Measurements from ENCODE around the gene TFF1.

The TFF1 gene

GRCh38 chr21:42360317-42360716 is 6.0 kb downstream of the TFF1 start:
- peak in 1 of 2 experiments; percentile 41 for DNase-seq

- no peak for DNase-seq
These were observed 7.4 kb downstream of the TFF1 start for GRCh38 chr21:42358937-42359336.

GRCh38 chr21:42358261-42358660 is 8.1 kb downstream of the TFF1 start:
- no peak for DNase-seq

- DNase-seq, result no peak
These were observed 9.0 kb downstream of the TFF1 start for GRCh38 chr21:42357307-42357706.

- peak in 1 of 2 experiments; percentile 28 for DNase-seq
These were observed 9.7 kb downstream of the TFF1 start for GRCh38 chr21:42356650-42357049.

- no peak for DNase-seq
These were observed 10.3 kb downstream of the TFF1 start for GRCh38 chr21:42356046-42356445.

GRCh38 chr21:42353623-42354022 is 12.7 kb downstream of the TFF1 start:
- no peak for DNase-seq

- no peak for DNase-seq
These were observed 13.8 kb downstream of the TFF1 start for GRCh38 chr21:42352441-42353095.

- no peak for DNase-seq
These were observed 14.5 kb downstream of the TFF1 start for GRCh38 chr21:42351626-42352440.

- DNase-seq, result no peak
These were observed 15.4 kb downstream of the TFF1 start, which contains the start of gene TFF2 for GRCh38 chr21:42350927-42351426. TSS of gene TFF2 (minus strand) at chr21:42350994. CDS start at chr21:42350957, 37 bp downstream.

- peak in 1 of 2 experiments; percentile 64 for DNase-seq
These were observed 15.9 kb downstream of the TFF1 start for GRCh38 chr21:42350318-42350910.

GRCh38 chr21:42349420-42350317 is 16.7 kb downstream of the TFF1 start:
- no peak for DNase-seq

- DNase-seq, result no peak
These were observed 17.6 kb downstream of the TFF1 start for GRCh38 chr21:42348762-42349161.

GRCh38 chr21:42347601-42348327 is 18.6 kb downstream of the TFF1 start:
- DNase-seq, result no peak

GRCh38 chr21:42346866-42347600 is 19.3 kb downstream of the TFF1 start:
- no peak for DNase-seq

GRCh38 chr21:42346441-42346840 is 19.9 kb downstream of the TFF1 start:
- DNase-seq, result no peak

GRCh38 chr21:42344631-42345030 is 21.7 kb downstream of the TFF1 start:
- DNase-seq, result no peak

GRCh38 chr21:42343963-42344510 is 22.3 kb downstream of the TFF1 start:
- DNase-seq, result no peak

- no peak for DNase-seq
These were observed 22.8 kb downstream of the TFF1 start for GRCh38 chr21:42343556-42343955.

- no peak for DNase-seq
These were observed 23.2 kb downstream of the TFF1 start for GRCh38 chr21:42343101-42343500.

Measured in NCI-H524 (cell line).